ENCODE data around the gene MAST1.
"Not testable (repeated sequence)": the region's sequence is repeated elsewhere in the genome, so short reads cannot be mapped to it uniquely, and the experiment has no call there.

Gene MAST1

DNA sequence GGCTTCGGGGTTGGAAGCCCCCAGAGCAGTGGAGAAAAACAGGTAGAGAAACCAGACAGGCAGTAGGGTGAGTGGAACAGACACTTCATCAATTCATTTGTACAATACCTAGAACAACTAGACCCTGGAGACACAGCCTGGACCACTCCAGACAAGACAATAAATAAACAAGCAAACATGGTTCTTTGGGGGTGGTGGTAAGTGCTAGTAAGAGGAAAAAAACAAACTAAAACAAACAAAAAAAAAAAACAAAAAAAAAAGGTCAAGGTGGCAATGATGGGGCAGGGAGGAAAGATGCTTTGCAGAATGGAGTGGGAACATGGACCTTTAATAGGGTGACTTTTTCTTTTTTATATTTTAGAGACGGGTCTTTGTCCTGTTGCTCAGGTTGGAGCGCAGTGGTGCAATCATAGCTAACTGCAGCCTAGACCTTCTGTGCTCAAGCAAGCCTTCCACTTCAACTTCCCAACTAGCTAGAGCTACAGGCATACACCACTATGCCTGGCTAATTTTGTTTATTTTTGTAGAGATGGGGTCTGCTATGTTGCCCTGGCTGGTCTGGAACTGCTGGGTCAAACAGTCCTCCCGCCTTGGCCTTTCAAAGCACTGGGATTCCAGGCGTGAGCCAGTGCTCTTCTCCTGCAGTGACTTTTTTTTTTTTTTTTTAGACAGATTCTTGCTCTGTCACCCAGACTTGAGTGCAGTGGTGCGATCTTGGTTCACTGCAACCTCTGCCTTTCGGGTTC, 43.9 kb upstream of the MAST1 start:
- in situ Hi-C loops (cut with HindIII; ENCODE audit: low pct_unique_long_range_greater_than_20kb, low sequenced_read_pairs), result no loop called here
- DNase-seq (ENCODE audit: low read depth in 1 of 2, low spot score in 1 of 2), result no peak
- TF ChIP-seq JUND (IDR thresholded peaks at IDR 0.05; ENCODE audit: low read depth), result no peak

DNA sequence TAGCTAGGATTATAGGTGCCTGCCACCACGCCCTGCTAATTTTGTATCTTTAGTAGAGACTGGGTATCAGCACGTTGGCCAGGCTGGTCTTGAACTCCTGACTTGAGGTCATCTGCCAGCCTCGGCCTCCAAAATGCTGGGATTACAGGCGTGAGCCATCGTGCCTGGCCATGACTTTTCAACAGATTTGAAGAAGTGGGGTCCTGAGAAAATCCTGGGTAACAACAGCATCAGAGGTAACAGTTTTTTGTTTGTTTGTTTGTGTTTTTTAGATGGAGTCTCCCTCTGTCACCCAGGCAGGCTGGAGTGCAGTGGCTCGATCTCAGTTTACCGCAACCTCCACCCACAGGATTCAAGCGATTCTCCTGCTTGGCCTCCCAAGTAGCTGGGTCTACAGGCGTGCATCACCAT, 43.3 kb upstream of the MAST1 start:
- TF ChIP-seq JUND (IDR thresholded peaks at IDR 0.05; ENCODE audit: low read depth), result no peak
- DNase-seq (ENCODE audit: low read depth in 1 of 2, low spot score in 1 of 2), result no peak
- in situ Hi-C loops (cut with HindIII; ENCODE audit: low pct_unique_long_range_greater_than_20kb, low sequenced_read_pairs), result no loop called here

DNA sequence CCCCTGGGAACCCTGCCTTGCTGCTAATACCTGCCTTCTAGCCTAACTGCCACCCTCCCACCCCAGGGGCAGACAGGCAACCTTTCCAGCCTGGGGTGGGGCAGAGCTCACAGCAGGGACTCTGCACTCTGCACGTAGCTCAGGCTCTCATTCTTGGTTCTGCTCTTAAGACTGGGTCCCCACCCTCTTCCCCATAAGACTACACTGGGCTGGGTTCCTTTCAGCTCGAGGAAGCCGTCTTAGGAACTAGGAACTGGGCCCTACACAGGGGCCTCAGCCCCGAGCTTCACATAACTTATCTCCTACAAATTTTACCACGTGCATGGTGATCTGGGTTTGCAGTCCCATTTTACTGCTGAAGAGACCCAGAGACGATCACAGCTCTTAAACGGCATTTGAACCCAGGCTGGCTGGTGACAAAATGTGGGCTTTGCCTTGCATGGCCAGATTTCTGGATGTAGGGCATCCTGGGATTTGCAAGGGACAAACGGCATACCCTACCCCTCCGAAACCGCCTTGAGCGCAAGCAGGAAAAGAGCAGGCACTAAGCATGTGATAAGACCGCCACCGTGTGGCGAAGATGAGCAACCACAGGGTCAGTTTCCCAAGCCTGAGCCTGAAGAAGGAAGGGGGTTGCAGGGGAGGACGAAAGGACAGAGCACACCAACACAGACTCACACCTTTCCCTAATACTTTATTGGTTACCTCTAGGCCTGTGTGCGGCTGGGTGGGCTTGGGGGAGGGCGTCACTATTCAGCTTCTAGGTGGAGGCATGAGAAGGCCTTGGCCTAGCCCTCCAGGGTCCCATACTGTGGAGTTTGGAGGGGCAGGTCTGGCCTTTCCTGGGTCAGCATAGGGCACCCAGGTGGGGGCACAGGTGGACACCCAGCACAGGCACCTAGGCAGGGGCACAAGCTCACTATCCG, 41.9 kb upstream of the MAST1 start:
- in situ Hi-C loops (cut with HindIII; ENCODE audit: low pct_unique_long_range_greater_than_20kb, low sequenced_read_pairs), result no loop called here
- peak in 1 of 2 experiments; percentile 80 for DNase-seq (ENCODE audit: low read depth in 1 of 2, low spot score in 1 of 2)
- TF ChIP-seq JUND (IDR thresholded peaks at IDR 0.05; ENCODE audit: low read depth), result no peak

DNA sequence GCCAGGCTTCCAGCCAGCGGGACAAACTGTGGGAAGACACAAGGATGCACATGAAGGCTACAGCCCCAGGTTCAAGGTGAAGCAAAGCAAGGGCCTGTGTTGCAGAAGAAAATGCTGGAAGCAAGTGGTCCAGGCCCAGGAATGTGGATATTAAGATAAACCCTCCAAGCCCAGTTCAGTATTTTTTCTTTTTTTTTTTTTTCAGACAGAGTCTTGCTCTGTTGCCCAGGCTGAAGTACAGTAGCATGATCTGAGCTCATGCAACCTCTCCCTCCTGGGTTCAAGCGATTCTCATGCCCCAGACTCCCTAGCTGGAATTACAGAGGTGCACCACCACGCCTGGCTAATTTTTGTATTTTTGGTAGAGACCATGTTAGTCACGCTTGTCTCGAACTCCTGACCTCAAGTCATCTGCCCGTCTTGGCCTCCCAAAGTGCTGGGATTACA, 41.2 kb upstream of the MAST1 start:
- no peak for DNase-seq (ENCODE audit: low read depth in 1 of 2, low spot score in 1 of 2)
- in situ Hi-C loops (cut with HindIII; ENCODE audit: low pct_unique_long_range_greater_than_20kb, low sequenced_read_pairs), result no loop called here
- TF ChIP-seq JUND (IDR thresholded peaks at IDR 0.05; ENCODE audit: low read depth), result no peak

DNA sequence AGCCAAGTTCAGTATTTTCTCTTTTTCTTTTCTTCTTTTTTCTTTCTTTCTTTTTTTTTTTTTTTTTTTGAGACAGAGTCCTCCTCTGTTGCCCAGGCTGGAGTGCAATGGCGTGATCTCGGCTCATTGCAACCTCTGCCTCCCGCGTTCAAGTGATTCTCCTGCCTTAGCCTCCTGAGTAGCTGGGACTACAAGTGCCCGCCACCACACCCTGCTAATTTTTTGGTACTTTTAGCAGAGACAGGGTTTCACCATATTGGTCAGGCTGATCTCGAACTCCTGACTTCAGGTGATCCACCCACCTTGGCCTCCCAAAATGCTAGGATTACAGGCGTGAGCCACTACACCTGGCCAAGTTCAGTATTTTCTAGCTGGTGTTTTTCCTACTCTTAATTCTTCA, 40.7 kb upstream of the MAST1 start:
- DNase-seq (ENCODE audit: low read depth in 1 of 2, low spot score in 1 of 2); in situ Hi-C loops (cut with HindIII; ENCODE audit: low pct_unique_long_range_greater_than_20kb, low sequenced_read_pairs): not testable (repeated sequence)

DNA sequence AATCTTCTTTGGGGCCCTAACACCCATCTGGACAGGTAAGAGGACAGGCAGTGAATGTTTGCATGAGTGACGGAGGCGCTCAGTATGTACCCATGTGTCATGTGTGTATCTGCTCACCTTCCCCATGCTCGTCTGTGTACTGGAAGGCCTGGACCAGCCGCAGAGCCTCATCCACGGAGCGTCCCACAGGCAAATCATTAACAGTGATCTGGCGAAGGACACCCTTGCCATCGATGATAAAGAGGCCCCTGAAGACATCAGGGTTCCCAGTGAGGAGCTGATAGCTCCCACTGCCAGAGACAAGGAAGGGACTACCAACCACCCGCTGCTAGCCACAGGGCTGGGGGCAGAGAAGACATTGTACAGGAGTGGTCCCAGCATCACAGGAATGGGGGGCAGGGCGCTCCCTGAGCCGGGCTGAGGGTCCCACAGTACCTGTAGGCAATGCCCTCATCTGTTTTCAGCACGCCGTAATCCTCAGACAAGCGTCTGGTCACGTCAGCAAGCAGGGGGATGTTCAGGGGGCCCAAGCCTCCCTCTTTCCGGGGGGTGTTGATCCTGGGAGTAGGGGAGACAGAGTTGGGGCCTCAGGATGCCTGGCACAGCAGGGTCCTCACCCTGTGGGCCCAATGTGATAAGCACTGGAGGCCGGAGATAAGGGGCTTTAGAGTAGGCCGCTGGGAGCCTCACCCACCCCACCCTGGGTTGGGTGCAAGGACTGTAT, 38.4 kb upstream of the MAST1 start:
- TF ChIP-seq JUND (IDR thresholded peaks at IDR 0.05; ENCODE audit: low read depth), result no peak
- in situ Hi-C loops (cut with HindIII; ENCODE audit: low pct_unique_long_range_greater_than_20kb, low sequenced_read_pairs), result no loop called here
- no peak for DNase-seq (ENCODE audit: low read depth in 1 of 2, low spot score in 1 of 2)

DNA sequence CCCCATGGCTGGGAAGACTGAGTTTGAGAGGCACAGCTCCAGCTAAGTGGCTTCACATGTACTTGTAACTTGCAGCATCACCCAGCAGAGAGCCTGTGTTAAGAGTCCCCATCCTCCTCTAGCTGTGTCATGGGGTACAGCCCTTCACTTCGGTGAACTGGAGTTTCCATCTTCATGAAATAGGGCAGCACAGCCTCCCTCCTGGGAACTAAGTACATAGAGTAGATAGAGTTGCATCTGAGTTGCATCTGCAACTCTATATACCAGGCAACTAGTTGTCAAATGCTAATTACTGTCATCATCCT, 37.9 kb upstream of the MAST1 start:
- DNase-seq (ENCODE audit: low read depth in 1 of 2, low spot score in 1 of 2), result no peak
- in situ Hi-C loops (cut with HindIII; ENCODE audit: low pct_unique_long_range_greater_than_20kb, low sequenced_read_pairs), result no loop called here
- no peak for TF ChIP-seq JUND (IDR thresholded peaks at IDR 0.05; ENCODE audit: low read depth)

DNA sequence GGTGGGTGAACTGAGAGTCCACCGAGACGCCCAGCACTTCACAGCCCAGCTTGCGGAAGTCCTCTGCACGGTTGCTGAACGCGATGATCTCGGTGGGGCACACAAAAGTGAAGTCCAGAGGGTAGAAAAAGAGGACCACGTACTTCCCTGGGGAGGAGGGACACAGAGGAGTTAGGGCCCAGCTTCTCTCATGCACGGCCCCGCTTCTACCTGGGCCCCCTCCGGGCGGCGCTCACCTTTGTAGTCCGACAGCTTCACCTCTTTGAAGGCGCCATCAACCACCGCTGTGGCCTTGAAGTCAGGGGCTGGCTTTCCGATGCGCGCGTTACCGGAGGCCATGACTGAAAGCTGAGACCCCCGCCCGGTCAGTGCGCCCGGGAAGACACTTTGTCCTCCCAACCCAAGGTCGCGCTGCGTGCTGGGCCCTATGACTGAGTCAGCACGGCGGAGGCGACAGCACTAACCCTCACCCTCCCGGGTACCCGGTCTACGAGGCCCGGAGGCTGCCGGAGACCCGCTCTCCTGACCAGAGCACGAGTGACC, 37.3 kb upstream of the MAST1 start:
- in situ Hi-C loops (cut with HindIII; ENCODE audit: low pct_unique_long_range_greater_than_20kb, low sequenced_read_pairs), result no loop called here
- DNase-seq (ENCODE audit: low read depth in 1 of 2, low spot score in 1 of 2), result no peak
- TF ChIP-seq JUND (IDR thresholded peaks at IDR 0.05; ENCODE audit: low read depth), result no peak

DNA sequence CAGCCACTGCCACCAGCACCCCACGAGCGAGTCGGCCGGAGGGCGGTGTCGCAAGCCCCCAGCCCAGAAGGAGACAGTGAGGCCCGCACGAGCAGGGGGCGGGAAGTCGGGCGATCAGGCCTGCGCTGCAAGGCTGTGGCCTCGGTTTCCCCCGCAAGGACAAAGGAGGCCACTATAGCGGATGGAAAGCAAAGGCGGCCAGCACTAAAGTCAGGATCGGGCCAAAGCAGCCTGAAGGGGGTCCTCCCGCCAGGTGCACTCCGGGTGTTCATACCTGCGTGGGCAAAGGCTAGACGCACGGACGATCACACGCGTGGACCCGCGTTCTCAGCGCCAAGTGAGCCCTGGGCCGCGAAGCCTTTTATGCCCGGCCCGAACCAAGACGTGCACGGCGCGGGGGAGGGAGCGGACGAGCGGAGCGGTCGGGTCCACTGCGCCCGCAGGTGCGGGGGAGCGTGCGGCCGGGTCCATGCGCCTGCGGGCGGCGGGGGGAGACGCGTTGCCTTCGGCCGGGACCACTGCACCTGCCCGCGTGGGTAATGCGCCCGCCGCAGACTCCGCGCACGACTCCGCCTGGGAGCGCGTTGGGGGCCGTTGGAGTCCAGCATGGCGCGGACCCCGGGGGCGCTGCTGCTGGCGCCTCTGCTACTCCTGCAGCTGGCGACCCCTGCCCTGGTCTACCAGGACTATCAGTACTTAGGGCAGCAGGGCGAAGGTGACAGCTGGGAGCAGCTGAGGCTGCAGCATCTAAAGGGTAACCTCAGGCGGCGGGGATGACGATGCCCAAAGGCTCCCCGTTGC, 36.6 kb upstream of the MAST1 start, which contains the start of the genes PRDX2 and THSD8:
Gene PRDX2, minus strand, starts transcription at position 335 of the 801 bp plus-strand sequence. CDS start 539 bp downstream, outside the sequence.
Gene THSD8, plus strand, starts transcription at position 604 of the 801 bp plus-strand sequence. Its CDS starts 3 bp downstream, at position 607.
- peak; percentile 67 to 88 for DNase-seq (ENCODE audit: low read depth in 1 of 2, low spot score in 1 of 2)
- TF ChIP-seq JUND (IDR thresholded peaks at IDR 0.05; ENCODE audit: low read depth), result no peak
- in situ Hi-C loops (cut with HindIII; ENCODE audit: low pct_unique_long_range_greater_than_20kb, low sequenced_read_pairs), result no loop called here

DNA sequence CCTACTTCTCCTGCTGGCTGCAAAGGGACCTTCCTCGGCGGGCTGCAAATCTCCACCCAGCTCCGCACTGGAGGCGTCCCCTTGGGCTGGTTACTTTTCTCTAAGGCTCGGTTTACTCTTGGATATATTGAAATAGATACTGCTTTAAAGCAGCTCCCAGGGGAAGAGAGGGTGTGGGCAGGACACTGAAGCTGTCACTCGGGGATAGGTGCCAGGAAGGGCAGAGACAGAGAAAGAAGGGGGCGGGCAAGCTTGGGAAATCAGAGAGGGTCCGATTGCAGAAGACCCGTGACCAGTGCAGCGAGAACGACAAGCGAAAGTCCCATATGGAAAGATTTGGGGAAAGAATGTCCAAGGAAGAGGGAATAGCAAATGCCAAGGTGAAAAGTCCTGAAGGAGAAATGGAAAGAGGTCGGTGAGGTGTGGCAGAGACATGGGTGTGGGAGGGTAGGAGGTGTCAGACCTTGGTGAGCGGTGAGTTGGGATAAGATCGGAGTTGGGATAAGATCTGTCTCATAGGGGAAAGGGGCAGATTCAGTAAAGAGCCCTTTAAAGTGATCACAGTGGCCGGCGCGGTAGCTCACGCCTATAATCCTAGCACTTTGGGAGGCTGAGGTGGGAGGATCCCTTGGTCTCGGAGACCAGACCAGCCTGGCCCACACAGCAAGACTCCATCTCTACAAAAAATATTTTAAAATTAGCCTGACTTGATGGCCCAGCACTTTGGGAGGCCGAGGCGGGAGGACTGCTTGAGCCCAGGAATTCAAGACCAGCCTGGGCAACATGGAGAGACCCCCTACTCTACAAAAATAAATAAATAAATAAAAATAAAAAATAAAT, 35.8 kb upstream of the MAST1 start:
- no peak for TF ChIP-seq JUND (IDR thresholded peaks at IDR 0.05; ENCODE audit: low read depth)
- DNase-seq (ENCODE audit: low read depth in 1 of 2, low spot score in 1 of 2), result no peak
- in situ Hi-C loops (cut with HindIII; ENCODE audit: low pct_unique_long_range_greater_than_20kb, low sequenced_read_pairs), result no loop called here

DNA sequence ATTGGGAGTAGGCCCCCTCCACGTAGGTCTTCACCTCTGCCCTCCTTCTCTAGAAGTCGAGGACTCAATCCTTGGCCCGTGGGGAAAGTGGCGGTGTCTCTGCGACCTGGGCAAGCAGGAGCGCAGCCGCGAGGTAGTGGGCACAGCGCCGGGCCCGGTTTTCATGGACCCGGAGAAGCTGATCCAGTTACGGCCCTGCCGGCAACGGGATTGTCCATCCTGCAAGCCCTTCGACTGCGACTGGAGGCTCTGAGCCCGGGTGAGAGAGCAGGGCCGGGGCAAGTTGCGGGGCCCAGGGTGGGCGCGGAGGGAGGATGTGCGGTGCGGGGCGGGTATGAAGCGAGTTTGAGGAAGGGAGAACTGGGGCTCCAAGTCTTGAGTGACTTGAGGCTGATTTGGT, 34.3 kb upstream of the MAST1 start:
- in situ Hi-C loops (cut with HindIII; ENCODE audit: low pct_unique_long_range_greater_than_20kb, low sequenced_read_pairs), result no loop called here
- no peak for TF ChIP-seq JUND (IDR thresholded peaks at IDR 0.05; ENCODE audit: low read depth)
- no peak for DNase-seq (ENCODE audit: low read depth in 1 of 2, low spot score in 1 of 2)
